GM18861 (cell line): Measurements from ENCODE around the gene LY6G5B.
A peak's percentile ranks its signal among the peaks of the same experiment; 100 is the strongest.
"Not testable (repeated sequence)": the region's sequence is repeated elsewhere in the genome, so short reads cannot be mapped to it uniquely, and the experiment has no call there.

Experiments
- ATAC-seq: cut with Tn5 transposase; IDR thresholded peaks from one replicate; pipeline ENCODE4 v1.9.1; 2021; ENCODE audit not compliant: unreplicated experiment

The LY6G5B gene

GRCh38 chr6:31690231-31691077, 20.7 kb downstream of the LY6G5B start:
- no peak for ATAC-seq

- no peak for ATAC-seq
These were observed 21.3 kb downstream of the LY6G5B start for GRCh38 chr6:31691078-31691463.

- no peak for ATAC-seq
These were observed 21.9 kb downstream of the LY6G5B start for GRCh38 chr6:31691564-31692108.

GRCh38 chr6:31692353-31692752, 22.6 kb downstream of the LY6G5B start:
- ATAC-seq = no peak

GRCh38 chr6:31692886-31693285, 23.1 kb downstream of the LY6G5B start:
- no peak for ATAC-seq

- ATAC-seq = no peak
These were observed 23.8 kb downstream of the LY6G5B start for GRCh38 chr6:31693535-31693934.

GRCh38 chr6:31697555-31697954, 27.8 kb downstream of the LY6G5B start:
- no peak for ATAC-seq

GRCh38 chr6:31700740-31701401, 31.1 kb downstream of the LY6G5B start:
- ATAC-seq = no peak

- no peak for ATAC-seq
These were observed 32.1 kb downstream of the LY6G5B start for GRCh38 chr6:31701666-31702404.

GRCh38 chr6:31702405-31702818, 32.6 kb downstream of the LY6G5B start:
- ATAC-seq = no peak

- ATAC-seq = peak; percentile 84
These were observed 33.3 kb downstream of the LY6G5B start, which contains the start of gene ABHD16A for GRCh38 chr6:31702819-31703716. TSS of gene ABHD16A (minus strand) at chr6:31703324. CDS start at chr6:31703281, 43 bp downstream.

- ATAC-seq = no peak
These were observed 36.2 kb downstream of the LY6G5B start for GRCh38 chr6:31705931-31706330.

- ATAC-seq = no peak
These were observed 36.8 kb downstream of the LY6G5B start, which contains the start of gene LY6G6F for GRCh38 chr6:31706599-31706998. TSS of gene LY6G6F (plus strand) at chr6:31706866. CDS start at chr6:31706907, 41 bp downstream.

- no peak for ATAC-seq
These were observed 37.9 kb downstream of the LY6G5B start for GRCh38 chr6:31707701-31708100.

GRCh38 chr6:31708224-31708623, 38.4 kb downstream of the LY6G5B start:
- no peak for ATAC-seq

GRCh38 chr6:31709157-31709556, 39.4 kb downstream of the LY6G5B start:
- ATAC-seq = not testable (repeated sequence)

GRCh38 chr6:31710523-31711219, 40.9 kb downstream of the LY6G5B start:
- ATAC-seq = no peak

- ATAC-seq = no peak
These were observed 41.5 kb downstream of the LY6G5B start for GRCh38 chr6:31711233-31711632.

- ATAC-seq = no peak
These were observed 42.5 kb downstream of the LY6G5B start for GRCh38 chr6:31712296-31712695.

GRCh38 chr6:31713465-31713864, 43.7 kb downstream of the LY6G5B start:
- ATAC-seq = no peak
